Large intestine (tissue), 3 donors: ENCODE data around the gene DIP2B. TPM values are rescaled to one million over a fixed set of nuclear protein-coding genes. Genes with fewer than 3 reads are reported as not detected.

Source experiments
- DNase-seq, 2 donors: peaks; one replicate each; pipeline versions ENCODE4 v3.0.0 to v3.0.0-alpha.2; 2013
- H3K27ac ChIP-seq: one replicate; pipeline ENCODE4 v1.5.1; 2013; ENCODE audit warnings: low read length
- H3K27me3 ChIP-seq: 2 replicates; pipeline ENCODE4 v1.6.1; 2013; ENCODE audit warnings: low read length; ENCODE audit not compliant: control insufficient read depth, insufficient read depth
- H3K36me3 ChIP-seq: 2 replicates; pipeline ENCODE4 v1.6.1; 2013; ENCODE audit warnings: low read length; ENCODE audit not compliant: control insufficient read depth, insufficient read depth
- H3K4me1 ChIP-seq: one replicate; pipeline ENCODE4 v1.6.1; 2013; ENCODE audit warnings: low read length; ENCODE audit not compliant: control insufficient read depth, insufficient read depth
- H3K4me3 ChIP-seq: one replicate; pipeline ENCODE4 v1.5.1; 2013; ENCODE audit warnings: low read length
- H3K9me3 ChIP-seq: one replicate; pipeline ENCODE4 v1.6.1; 2013; ENCODE audit warnings: mild to moderate bottlenecking, low read depth, low read length, moderate library complexity; ENCODE audit not compliant: control insufficient read depth
- WGBS: methylation state at CpG from one replicate; pipeline ENCODE4 v1.1.5; 2013; ENCODE audit warnings: low lambda C conversion rate; ENCODE audit not compliant: insufficient coverage; 5-methylcytosine and 5-hydroxymethylcytosine counted together
- polyA plus RNA-seq: library from polyadenylated mRNA; unstranded; fragments of 120-200 nt; gene quantifications from one replicate; pipeline ENCODE4 v1.2.1, GENCODE V29; 2013

DIP2B gene
- polyA plus RNA-seq, 1 donor = 18.2 TPM

- DNase-seq = no peak
- no peak overlapping the region for H3K27ac ChIP-seq
- H3K36me3 ChIP-seq = no peaks in the 10 kb centered on the region
- H3K27me3 ChIP-seq = no peaks in the 10 kb centered on the region
- peaks cover 25% of the 10 kb centered on the region for H3K4me1 ChIP-seq
- no peaks in the 10 kb centered on the region for H3K9me3 ChIP-seq
- WGBS = no CpG with 5 or more reads among the region's 9 CpGs
- no peak overlapping the region for H3K4me3 ChIP-seq
Observed at GRCh38 chr12:50620109-50620977, 115.6 kb downstream of the DIP2B start.

GRCh38 chr12:50620978-50621360, 116.2 kb downstream of the DIP2B start:
- Histone ChIP-seq H3K4me3 (no peak overlapping the region), H3K4me1 (peaks cover 30% of the 10 kb centered on the region), H3K9me3 (no peaks in the 10 kb centered on the region), H3K27ac (no peak overlapping the region), H3K27me3 (no peaks in the 10 kb centered on the region), H3K36me3 (peaks cover under 1% of the 10 kb centered on the region)
- DNase-seq = no peak
- no CpG with 5 or more reads among the region's 1 CpG for WGBS

- Histone ChIP-seq H3K36me3 (peaks cover 3% of the 10 kb centered on the region), H3K4me3 (no peak overlapping the region), H3K4me1 (peaks cover 35% of the 10 kb centered on the region), H3K27ac (no peak overlapping the region), H3K27me3 (no peaks in the 10 kb centered on the region), H3K9me3 (no peaks in the 10 kb centered on the region)
- peak; percentile 41 to 76 for DNase-seq
- WGBS = 40% methylated on average over 2 of the region's 8 CpGs
Observed at GRCh38 chr12:50621399-50622300, 116.9 kb downstream of the DIP2B start.

DNA sequence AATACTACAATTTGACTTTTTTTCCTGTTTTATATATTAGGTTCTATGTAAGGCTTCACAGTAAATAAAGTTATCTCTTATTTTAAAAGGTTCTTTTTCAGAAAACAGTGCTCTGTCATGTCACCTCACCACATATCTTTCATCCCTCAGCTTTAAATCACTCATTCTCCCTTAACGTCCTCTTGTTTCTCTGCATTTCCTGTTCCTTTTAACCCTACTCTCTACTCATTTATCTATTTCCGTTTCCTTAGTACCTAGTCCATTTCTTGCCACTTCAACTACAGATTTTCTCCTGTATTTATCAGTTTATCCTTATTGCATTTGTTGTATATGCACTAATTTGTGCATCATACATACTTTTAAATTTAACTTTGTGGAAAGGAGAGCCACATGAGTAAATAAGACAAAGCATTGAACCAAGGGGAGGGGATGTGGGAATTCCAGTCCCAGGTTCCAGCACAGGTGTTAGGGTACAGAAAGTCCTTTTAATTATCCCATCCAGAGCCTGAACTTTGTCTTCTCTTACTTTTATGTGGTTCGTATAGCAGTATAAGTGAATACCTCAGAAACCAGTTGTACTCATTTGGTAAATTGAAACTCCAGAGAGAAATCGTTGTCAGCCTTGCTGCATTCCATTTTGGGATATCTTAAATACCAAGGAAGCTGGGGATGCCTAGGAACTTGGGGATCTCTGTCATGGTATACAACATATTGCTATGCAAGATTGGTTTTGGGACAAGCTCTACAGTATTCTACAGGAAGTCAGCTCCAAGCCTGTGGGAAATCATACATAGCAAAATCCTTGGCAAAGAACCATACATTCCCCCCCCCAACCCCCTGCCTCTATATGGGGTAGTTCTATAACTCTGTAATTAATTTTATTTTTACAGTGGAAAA, 120.5 kb downstream of the DIP2B start:
- H3K9me3 ChIP-seq = no peaks in the 10 kb centered on the region
- no peak overlapping the region for H3K27ac ChIP-seq
- 24% methylated on average over 3 of the region's 4 CpGs for WGBS
- peak in 1 of 2 donors; percentile 43 for DNase-seq
- H3K4me1 ChIP-seq = peaks cover 22% of the 10 kb centered on the region
- H3K36me3 ChIP-seq = peaks cover 13% of the 10 kb centered on the region
- no peaks in the 10 kb centered on the region for H3K27me3 ChIP-seq
- no peak overlapping the region for H3K4me3 ChIP-seq

GRCh38 chr12:50626026-50626425, 121.2 kb downstream of the DIP2B start:
- no peaks in the 10 kb centered on the region for H3K27me3 ChIP-seq
- H3K4me3 ChIP-seq = no peak overlapping the region
- no peak for DNase-seq
- WGBS = 53% methylated on average over 2 of the region's 5 CpGs
- no peaks in the 10 kb centered on the region for H3K9me3 ChIP-seq
- H3K4me1 ChIP-seq = peaks cover 22% of the 10 kb centered on the region
- no peak overlapping the region for H3K27ac ChIP-seq
- H3K36me3 ChIP-seq = peaks cover 13% of the 10 kb centered on the region

- Histone ChIP-seq H3K4me1 (peaks cover 15% of the 10 kb centered on the region), H3K36me3 (peaks cover 19% of the 10 kb centered on the region), H3K27ac (no peak overlapping the region), H3K27me3 (no peaks in the 10 kb centered on the region), H3K4me3 (no peak overlapping the region), H3K9me3 (no peaks in the 10 kb centered on the region)
- DNase-seq = no peak
- no CpG with 5 or more reads among the region's 2 CpGs for whole genome bisulfite sequencing
Observed at GRCh38 chr12:50627491-50627890, 122.7 kb downstream of the DIP2B start.

DNA sequence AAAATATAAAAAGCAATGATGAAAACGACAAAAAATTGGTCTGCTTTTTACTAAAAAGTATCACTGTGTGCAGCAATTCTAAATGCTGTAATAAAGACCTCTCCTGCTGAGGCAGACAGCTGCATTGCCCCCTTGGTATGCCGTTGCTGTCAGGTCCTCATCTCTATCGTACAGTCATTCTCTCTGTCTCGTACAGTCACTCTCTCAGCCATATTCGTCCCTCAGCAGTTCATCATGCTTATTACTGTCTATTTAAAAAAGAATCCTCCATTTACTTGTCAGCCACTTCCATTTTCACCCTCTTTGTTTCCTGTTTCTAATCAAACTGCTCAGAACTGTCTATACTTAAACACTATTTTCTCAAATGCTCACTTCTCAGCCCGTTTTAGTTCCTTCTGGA, 123.6 kb downstream of the DIP2B start:
- Histone ChIP-seq H3K36me3 (peaks cover 19% of the 10 kb centered on the region), H3K4me3 (no peak overlapping the region), H3K27ac (no peak overlapping the region), H3K4me1 (peaks cover 15% of the 10 kb centered on the region), H3K27me3 (no peaks in the 10 kb centered on the region), H3K9me3 (no peaks in the 10 kb centered on the region)
- WGBS = 96% methylated on average over 5 of the region's 6 CpGs
- DNase-seq = no peak

- WGBS = no CpG with 5 or more reads among the region's 6 CpGs
- no peak overlapping the region for H3K4me3 ChIP-seq
- peaks cover 10% of the 10 kb centered on the region for H3K36me3 ChIP-seq
- H3K4me1 ChIP-seq = no peaks in the 10 kb centered on the region
- H3K27ac ChIP-seq = no peak overlapping the region
- H3K27me3 ChIP-seq = no peaks in the 10 kb centered on the region
- DNase-seq = no peak
- H3K9me3 ChIP-seq = no peaks in the 10 kb centered on the region
Observed at GRCh38 chr12:50633955-50634354, 129.2 kb downstream of the DIP2B start.

GRCh38 chr12:50634379-50634778, 129.6 kb downstream of the DIP2B start:
- WGBS = no CpG with 5 or more reads among the region's 2 CpGs
- Histone ChIP-seq H3K27ac (no peak overlapping the region), H3K4me1 (no peaks in the 10 kb centered on the region), H3K9me3 (no peaks in the 10 kb centered on the region), H3K27me3 (no peaks in the 10 kb centered on the region), H3K4me3 (no peak overlapping the region), H3K36me3 (peaks cover 6% of the 10 kb centered on the region)
- no peak for DNase-seq

GRCh38 chr12:50635364-50635763, 130.6 kb downstream of the DIP2B start:
- no peak overlapping the region for H3K27ac ChIP-seq
- 80% methylated on average over 1 of the region's 5 CpGs for WGBS

More at GRCh38 chr12:50635364-50635763, 130.6 kb downstream of the DIP2B start:
- Histone ChIP-seq H3K4me3 (no peak overlapping the region), H3K36me3 (peaks cover 6% of the 10 kb centered on the region), H3K9me3 (no peaks in the 10 kb centered on the region), H3K4me1 (no peaks in the 10 kb centered on the region), H3K27me3 (no peaks in the 10 kb centered on the region)
- DNase-seq = no peak
